H7 (cell line): ENCODE measurements around the gene ASB18. TPM values are rescaled to one million over a fixed set of nuclear protein-coding genes. Genes with fewer than 3 reads are reported as not detected.

Experiments
- DNase-seq: peaks from one replicate; pipeline ENCODE4 v3.0.0; 2012
- H3K27me3 ChIP-seq: 2 replicates; pipeline ENCODE4 v1.6.0; 2011; ENCODE audit warnings: mild to moderate bottlenecking, low read length; ENCODE audit not compliant: control insufficient read depth, insufficient read depth
- H3K36me3 ChIP-seq: replicated peaks from 2 replicates; pipeline ENCODE4 v1.5.1; 2011; ENCODE audit warnings: low read length; ENCODE audit not compliant: control insufficient read depth, insufficient read depth
- H3K4me3 ChIP-seq: 2 replicates; pipeline ENCODE4 v1.5.1; 2011; ENCODE audit warnings: low read depth, mild to moderate bottlenecking, control low read depth, low read length, moderate library complexity; ENCODE audit not compliant: insufficient read depth
- total RNA-seq: library from RNA; depleted of rRNA; stranded (reverse); fragments of >200 nt; shearing (Covaris generic); gene quantifications from 2 replicates; pipeline ENCODE4 v1.2.3, GENCODE V29; 2014; rRNA removed

Gene ASB18
- total RNA-seq, 1 experiment from 2014 or later: not detected

DNA sequence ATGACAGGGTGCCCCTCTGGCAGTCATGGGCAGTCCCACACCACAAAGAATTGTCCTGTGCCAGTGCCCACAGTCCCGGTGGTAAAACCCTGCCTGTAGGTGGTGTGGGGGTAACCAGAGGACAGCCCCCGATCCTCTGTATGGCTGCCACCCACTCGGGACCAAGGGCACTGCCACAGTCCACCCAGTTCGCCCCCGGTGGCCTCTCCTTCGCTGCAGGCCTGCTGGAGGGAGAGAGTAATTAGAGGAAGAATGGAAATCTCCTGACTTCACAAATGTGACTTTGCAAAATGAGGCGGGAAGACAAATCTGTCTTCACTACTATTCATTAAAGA, 107.4 kb downstream of the ASB18 start:
- Histone ChIP-seq H3K4me3 (no peak overlapping the region), H3K36me3 (no peaks in the 10 kb centered on the region), H3K27me3 (peaks cover 45% of the 10 kb centered on the region)
- DNase-seq: no peak

DNA sequence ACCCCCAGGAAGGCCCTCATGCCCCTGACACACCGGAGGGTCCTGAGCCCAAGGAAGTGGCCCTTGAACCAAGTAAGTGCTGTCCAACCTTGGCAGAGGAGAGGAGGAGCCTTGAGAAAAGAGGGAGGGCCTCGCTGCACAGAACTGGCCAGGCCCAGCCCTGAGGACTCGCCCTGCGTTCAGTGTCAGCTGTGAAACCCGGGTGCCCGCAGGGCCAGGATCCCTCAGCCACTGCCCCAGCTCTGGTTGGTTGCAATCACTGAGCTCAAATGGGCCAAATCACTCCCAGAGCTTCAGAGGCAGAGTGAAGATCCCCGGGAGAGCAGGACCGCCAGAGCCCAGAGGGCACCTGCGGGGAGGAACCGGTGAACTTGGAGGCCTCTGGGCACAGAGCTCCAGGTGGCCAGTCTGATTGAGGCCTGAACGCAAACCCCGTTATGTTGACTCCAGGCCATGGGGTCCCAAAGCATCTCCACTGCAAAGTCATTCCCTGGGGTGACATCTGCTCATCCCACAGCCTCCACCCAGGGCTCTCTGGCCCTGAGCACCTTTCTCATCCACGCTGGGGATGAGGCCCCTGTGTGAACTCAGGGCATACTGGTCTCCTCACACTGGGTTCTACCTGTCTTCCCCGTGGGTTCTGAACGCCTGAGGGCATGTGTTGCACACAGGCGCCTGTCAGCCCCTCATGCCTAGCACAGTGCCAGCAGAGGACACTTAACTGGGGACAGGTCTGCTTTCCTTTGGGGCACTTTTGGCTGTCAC, 107.9 kb downstream of the ASB18 start:
- peaks cover 39% of the 10 kb centered on the region for H3K27me3 ChIP-seq
- H3K36me3 ChIP-seq: no peaks in the 10 kb centered on the region
- no peak overlapping the region for H3K4me3 ChIP-seq
- no peak for DNase-seq

DNA sequence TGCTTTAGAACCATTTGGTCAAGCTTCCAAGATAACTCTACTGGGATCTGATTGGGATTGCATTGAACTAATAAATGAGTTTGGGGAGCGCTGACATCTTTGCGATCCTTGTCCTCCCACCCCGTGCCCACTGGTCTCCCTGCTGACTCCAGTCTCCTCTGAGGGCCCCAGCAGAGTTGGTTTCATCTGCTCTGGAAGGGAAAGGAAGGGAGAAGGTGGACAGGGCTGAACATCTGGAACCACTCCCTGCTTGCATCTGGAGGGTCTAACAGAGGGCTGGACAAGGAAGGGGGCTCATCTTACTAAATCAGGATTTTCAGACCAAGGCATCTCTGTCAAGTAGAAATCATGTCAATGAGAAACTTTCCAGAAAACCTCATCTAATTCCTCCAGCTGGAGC, 108.8 kb downstream of the ASB18 start:
- Histone ChIP-seq H3K27me3 (peaks cover 30% of the 10 kb centered on the region), H3K4me3 (no peak overlapping the region), H3K36me3 (no peaks in the 10 kb centered on the region)
- DNase-seq: no peak

DNA sequence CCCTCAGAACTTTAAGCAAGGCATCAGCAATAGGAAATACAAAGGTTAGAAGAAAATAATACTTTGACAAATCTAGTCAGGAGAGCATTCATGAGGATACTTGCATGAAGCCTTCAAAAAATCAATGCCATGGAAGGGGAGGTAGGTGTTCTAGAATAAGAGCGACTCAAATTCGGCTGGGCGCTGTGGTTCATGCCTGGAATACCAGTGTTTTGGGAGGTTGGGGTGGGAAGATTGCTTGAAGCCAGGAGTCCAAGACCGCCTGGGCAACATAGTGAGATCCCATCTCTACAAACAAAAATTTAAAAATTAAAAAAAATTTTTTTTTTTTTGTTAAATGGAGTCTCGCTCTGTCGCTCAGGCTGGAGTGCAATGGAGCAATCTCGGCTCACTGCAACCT, 117.8 kb downstream of the ASB18 start:
- Histone ChIP-seq H3K4me3 (no peak overlapping the region), H3K27me3 (no peaks in the 10 kb centered on the region), H3K36me3 (no peaks in the 10 kb centered on the region)
- no peak for DNase-seq

DNA sequence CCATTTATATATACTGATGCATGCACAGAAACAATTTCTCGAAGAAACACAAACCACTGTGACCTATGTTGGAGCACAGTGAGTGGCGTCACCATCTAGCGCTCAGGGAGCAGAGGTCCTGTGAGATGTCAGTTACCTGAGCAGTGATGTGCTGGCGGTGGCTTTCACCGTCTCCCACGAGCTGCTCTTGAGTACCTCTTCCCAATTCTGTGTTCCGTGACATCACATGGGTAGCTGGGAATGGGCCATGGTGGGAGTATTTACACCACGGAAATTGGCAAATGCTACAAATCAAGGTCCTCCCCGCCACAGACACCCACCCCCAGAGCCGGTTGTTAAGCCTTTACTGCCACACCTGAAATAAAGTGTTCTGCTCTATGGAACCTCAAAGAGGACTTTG, 120.4 kb downstream of the ASB18 start:
- Histone ChIP-seq H3K4me3 (no peak overlapping the region), H3K36me3 (no peaks in the 10 kb centered on the region), H3K27me3 (no peaks in the 10 kb centered on the region)
- no peak for DNase-seq

Other genes with a start within 250 kb of the ASB18 start
- gene GBX2, start 96.0 kb downstream of the ASB18 start, total RNA-seq: 24.4 and 27.3 TPM in 2 replicates